Measurements from ENCODE around the gene SFXN3.

The SFXN3 gene

GRCh38 chr10:101002456-101002855, 28.6 kb upstream of the SFXN3 start:
- H3K4me1 ChIP-seq (ENCODE audit: control insufficient read depth, insufficient read depth, low read length), result peaks cover 37% of the 10 kb centered on the region
- no peak overlapping the region for H3K4me3 ChIP-seq (ENCODE audit: low read length)

GRCh38 chr10:101003639-101004206, 27.3 kb upstream of the SFXN3 start:
- no peak overlapping the region for H3K4me3 ChIP-seq (ENCODE audit: low read length)
- H3K9me3 ChIP-seq (ENCODE audit: control insufficient read depth, low read length), result no peaks in the 10 kb centered on the region
- no peak overlapping the region for H3K9ac ChIP-seq (ENCODE audit: low read length)
- H3K27me3 ChIP-seq (ENCODE audit: control insufficient read depth, insufficient read depth, low read length), result no peaks in the 10 kb centered on the region
- peaks cover 27% of the 10 kb centered on the region for H3K4me1 ChIP-seq (ENCODE audit: control insufficient read depth, insufficient read depth, low read length)
- H3K36me3 ChIP-seq (ENCODE audit: control insufficient read depth, insufficient read depth, low read length), result peaks cover 4% of the 10 kb centered on the region

More at GRCh38 chr10:101002456-101002855, 28.6 kb upstream of the SFXN3 start:
- Histone ChIP-seq H3K27me3 (ENCODE audit: control insufficient read depth, insufficient read depth, low read length) (no peaks in the 10 kb centered on the region), H3K9me3 (ENCODE audit: control insufficient read depth, low read length) (no peaks in the 10 kb centered on the region), H3K36me3 (ENCODE audit: control insufficient read depth, insufficient read depth, low read length) (peaks cover 4% of the 10 kb centered on the region), H3K9ac (ENCODE audit: low read length) (peak overlapping the region; percentile 41)

GRCh38 chr10:101005361-101005760, 25.7 kb upstream of the SFXN3 start:
- Histone ChIP-seq H3K9me3 (ENCODE audit: control insufficient read depth, low read length) (no peaks in the 10 kb centered on the region), H3K4me3 (ENCODE audit: low read length) (no peak overlapping the region), H3K9ac (ENCODE audit: low read length) (no peak overlapping the region), H3K4me1 (ENCODE audit: control insufficient read depth, insufficient read depth, low read length) (peaks cover 18% of the 10 kb centered on the region), H3K27me3 (ENCODE audit: control insufficient read depth, insufficient read depth, low read length) (no peaks in the 10 kb centered on the region), H3K36me3 (ENCODE audit: control insufficient read depth, insufficient read depth, low read length) (peaks cover 4% of the 10 kb centered on the region)

GRCh38 chr10:101005869-101006567, 25.0 kb upstream of the SFXN3 start:
- H3K36me3 ChIP-seq (ENCODE audit: control insufficient read depth, insufficient read depth, low read length), result peaks cover 4% of the 10 kb centered on the region

GRCh38 chr10:101006593-101007098, 24.4 kb upstream of the SFXN3 start:
- Histone ChIP-seq H3K27me3 (ENCODE audit: control insufficient read depth, insufficient read depth, low read length) (no peaks in the 10 kb centered on the region), H3K4me3 (ENCODE audit: low read length) (no peak overlapping the region), H3K36me3 (ENCODE audit: control insufficient read depth, insufficient read depth, low read length) (peaks cover 4% of the 10 kb centered on the region), H3K9me3 (ENCODE audit: control insufficient read depth, low read length) (no peaks in the 10 kb centered on the region), H3K4me1 (ENCODE audit: control insufficient read depth, insufficient read depth, low read length) (peaks cover 15% of the 10 kb centered on the region), H3K9ac (ENCODE audit: low read length) (no peak overlapping the region)

More at GRCh38 chr10:101005869-101006567, 25.0 kb upstream of the SFXN3 start:
- Histone ChIP-seq H3K27me3 (ENCODE audit: control insufficient read depth, insufficient read depth, low read length) (no peaks in the 10 kb centered on the region), H3K9me3 (ENCODE audit: control insufficient read depth, low read length) (no peaks in the 10 kb centered on the region), H3K4me3 (ENCODE audit: low read length) (no peak overlapping the region), H3K9ac (ENCODE audit: low read length) (no peak overlapping the region), H3K4me1 (ENCODE audit: control insufficient read depth, insufficient read depth, low read length) (peaks cover 12% of the 10 kb centered on the region)

- no peaks in the 10 kb centered on the region for H3K27me3 ChIP-seq (ENCODE audit: control insufficient read depth, insufficient read depth, low read length)
- no peak overlapping the region for H3K9ac ChIP-seq (ENCODE audit: low read length)
- peaks cover 15% of the 10 kb centered on the region for H3K4me1 ChIP-seq (ENCODE audit: control insufficient read depth, insufficient read depth, low read length)
- no peaks in the 10 kb centered on the region for H3K9me3 ChIP-seq (ENCODE audit: control insufficient read depth, low read length)
- H3K36me3 ChIP-seq (ENCODE audit: control insufficient read depth, insufficient read depth, low read length), result peaks cover 4% of the 10 kb centered on the region
- no peak overlapping the region for H3K4me3 ChIP-seq (ENCODE audit: low read length)
Measured at GRCh38 chr10:101007099-101007711, 23.8 kb upstream of the SFXN3 start.

- H3K9ac ChIP-seq (ENCODE audit: low read length), result no peak overlapping the region
- H3K9me3 ChIP-seq (ENCODE audit: control insufficient read depth, low read length), result no peaks in the 10 kb centered on the region
- no peaks in the 10 kb centered on the region for H3K27me3 ChIP-seq (ENCODE audit: control insufficient read depth, insufficient read depth, low read length)
- peaks cover 4% of the 10 kb centered on the region for H3K36me3 ChIP-seq (ENCODE audit: control insufficient read depth, insufficient read depth, low read length)
- H3K4me3 ChIP-seq (ENCODE audit: low read length), result no peak overlapping the region
- H3K4me1 ChIP-seq (ENCODE audit: control insufficient read depth, insufficient read depth, low read length), result peaks cover 21% of the 10 kb centered on the region
Measured at GRCh38 chr10:101007915-101008822, 22.9 kb upstream of the SFXN3 start.

GRCh38 chr10:101008823-101009423, 22.1 kb upstream of the SFXN3 start:
- Histone ChIP-seq H3K4me1 (ENCODE audit: control insufficient read depth, insufficient read depth, low read length) (peaks cover 26% of the 10 kb centered on the region), H3K9ac (ENCODE audit: low read length) (no peak overlapping the region), H3K4me3 (ENCODE audit: low read length) (no peak overlapping the region), H3K9me3 (ENCODE audit: control insufficient read depth, low read length) (no peaks in the 10 kb centered on the region), H3K27me3 (ENCODE audit: control insufficient read depth, insufficient read depth, low read length) (no peaks in the 10 kb centered on the region), H3K36me3 (ENCODE audit: control insufficient read depth, insufficient read depth, low read length) (peaks cover 4% of the 10 kb centered on the region)

GRCh38 chr10:101010329-101010728, 20.7 kb upstream of the SFXN3 start:
- Histone ChIP-seq H3K9ac (ENCODE audit: low read length) (no peak overlapping the region), H3K36me3 (ENCODE audit: control insufficient read depth, insufficient read depth, low read length) (peaks cover 4% of the 10 kb centered on the region), H3K4me1 (ENCODE audit: control insufficient read depth, insufficient read depth, low read length) (peaks cover 26% of the 10 kb centered on the region), H3K27me3 (ENCODE audit: control insufficient read depth, insufficient read depth, low read length) (no peaks in the 10 kb centered on the region), H3K4me3 (ENCODE audit: low read length) (no peak overlapping the region), H3K9me3 (ENCODE audit: control insufficient read depth, low read length) (no peaks in the 10 kb centered on the region)

GRCh38 chr10:101011517-101012423, 19.3 kb upstream of the SFXN3 start:
- H3K4me3 ChIP-seq (ENCODE audit: low read length), result no peak overlapping the region
- no peaks in the 10 kb centered on the region for H3K9me3 ChIP-seq (ENCODE audit: control insufficient read depth, low read length)
- H3K9ac ChIP-seq (ENCODE audit: low read length), result no peak overlapping the region
- H3K36me3 ChIP-seq (ENCODE audit: control insufficient read depth, insufficient read depth, low read length), result no peaks in the 10 kb centered on the region
- peaks cover 26% of the 10 kb centered on the region for H3K4me1 ChIP-seq (ENCODE audit: control insufficient read depth, insufficient read depth, low read length)
- peaks cover 10% of the 10 kb centered on the region for H3K27me3 ChIP-seq (ENCODE audit: control insufficient read depth, insufficient read depth, low read length)
